Amygdala (tissue), 56 donors: ENCODE measurements around the gene TSPAN10.

ENCODE experiments used
- DNase-seq, 56 donors: peaks; one replicate each; lab custom pipeline; 2025; lab: John Stamatoyannopoulos, UW

TSPAN10 gene

GRCh38 chr17:81684442-81684911, 47.5 kb downstream of the TSPAN10 start:
- DNase-seq, result no peak

- no peak for DNase-seq
Observed at GRCh38 chr17:81685108-81685507, 48.1 kb downstream of the TSPAN10 start.

- no peak for DNase-seq
Observed at GRCh38 chr17:81686614-81687013, 49.6 kb downstream of the TSPAN10 start.

- DNase-seq, result no peak
Observed at GRCh38 chr17:81687770-81688541, 51.0 kb downstream of the TSPAN10 start.

- DNase-seq, result no peak
Observed at GRCh38 chr17:81688616-81689015, 51.6 kb downstream of the TSPAN10 start.

GRCh38 chr17:81690066-81690465, 53.1 kb downstream of the TSPAN10 start:
- DNase-seq, result no peak

GRCh38 chr17:81690549-81690948, 53.6 kb downstream of the TSPAN10 start:
- no peak for DNase-seq

GRCh38 chr17:81691196-81691595, 54.2 kb downstream of the TSPAN10 start:
- DNase-seq, result no peak

- no peak for DNase-seq
Observed at GRCh38 chr17:81691608-81692007, 54.6 kb downstream of the TSPAN10 start.

GRCh38 chr17:81693509-81694210, 56.7 kb downstream of the TSPAN10 start:
- no peak for DNase-seq

- DNase-seq, result no peak
Observed at GRCh38 chr17:81694810-81695209, 57.8 kb downstream of the TSPAN10 start.

- no peak for DNase-seq
Observed at GRCh38 chr17:81695211-81695610, 58.2 kb downstream of the TSPAN10 start.

- DNase-seq, result no peak
Observed at GRCh38 chr17:81695801-81696200, 58.8 kb downstream of the TSPAN10 start.

- no peak for DNase-seq
Observed at GRCh38 chr17:81696218-81696941, 59.4 kb downstream of the TSPAN10 start.

- DNase-seq, result no peak
Observed at GRCh38 chr17:81697261-81698044, 60.5 kb downstream of the TSPAN10 start.
